ENCODE data around the gene PRKCH.

Gene PRKCH

GRCh38 chr14:61568572-61569011, 247.2 kb downstream of the PRKCH start:
- Mint-ChIP-seq H3K9me3 (peaks cover 4 to 6% of the 10 kb centered on the region in 2 donors), H3K4me1 (peaks cover 99% of the 10 kb centered on the region), H3K27ac (peak overlapping the region; percentile 99), H3K4me3 (peak overlapping the region; percentile 89), H3K27me3 (no peaks in the 10 kb centered on the region)
- DNase-seq: peak; percentile 58 to 77
- ATAC-seq: peak; percentile 60

GRCh38 chr14:61569308-61569707, 247.9 kb downstream of the PRKCH start:
- peaks cover 4 to 6% of the 10 kb centered on the region in 2 donors for H3K9me3 Mint-ChIP-seq
- peak in 1 of 2 donors; percentile 50 for DNase-seq
- no peaks in the 10 kb centered on the region for H3K27me3 Mint-ChIP-seq
- peak overlapping the region; percentile 89 for H3K4me3 Mint-ChIP-seq
- peak overlapping the region; percentile 99 for H3K27ac Mint-ChIP-seq
- peak; percentile 66 for ATAC-seq
- H3K4me1 Mint-ChIP-seq: peaks cover 99% of the 10 kb centered on the region

- H3K4me1 Mint-ChIP-seq: peaks cover 95% of the 10 kb centered on the region
- H3K27me3 Mint-ChIP-seq: no peaks in the 10 kb centered on the region
- peak overlapping the region; percentile 89 for H3K4me3 Mint-ChIP-seq
- peaks cover 4 to 6% of the 10 kb centered on the region in 2 donors for H3K9me3 Mint-ChIP-seq
- DNase-seq (peak; percentile 63 to 89), ATAC-seq (peak; percentile 89)
- H3K27ac Mint-ChIP-seq: peak overlapping the region; percentile 99
These were observed 248.6 kb downstream of the PRKCH start for GRCh38 chr14:61569812-61570548.

GRCh38 chr14:61570549-61571290, 249.3 kb downstream of the PRKCH start:
- Mint-ChIP-seq H3K27me3 (no peaks in the 10 kb centered on the region), H3K4me1 (peaks cover 88% of the 10 kb centered on the region), H3K27ac (peak overlapping the region; percentile 96 to 99), H3K9me3 (peaks cover 4 to 6% of the 10 kb centered on the region in 2 donors), H3K4me3 (peak overlapping the region; percentile 89)
- DNase-seq (no peak), ATAC-seq (no peak)

GRCh38 chr14:61571917-61572316, 250.5 kb downstream of the PRKCH start:
- Mint-ChIP-seq H3K9me3 (no peaks in the 10 kb centered on the region), H3K4me1 (peaks cover 77% of the 10 kb centered on the region), H3K27me3 (no peaks in the 10 kb centered on the region), H3K27ac (no peak overlapping the region), H3K4me3 (peak overlapping the region in 1 of 2 donors; percentile 89)
- no peak for ATAC-seq
- no peak for DNase-seq

GRCh38 chr14:61573321-61573720, 251.9 kb downstream of the PRKCH start:
- Mint-ChIP-seq H3K27me3 (no peaks in the 10 kb centered on the region), H3K4me3 (peak overlapping the region in 1 of 2 donors; percentile 89), H3K27ac (peak overlapping the region in 1 of 2 donors; percentile 46), H3K4me1 (peaks cover 70% of the 10 kb centered on the region), H3K9me3 (no peaks in the 10 kb centered on the region)
- ATAC-seq (no peak), DNase-seq (no peak)

GRCh38 chr14:61573748-61574513, 252.6 kb downstream of the PRKCH start:
- no peaks in the 10 kb centered on the region for H3K9me3 Mint-ChIP-seq
- peaks cover 68% of the 10 kb centered on the region for H3K4me1 Mint-ChIP-seq
- DNase-seq: no peak
- peak overlapping the region in 1 of 2 donors; percentile 46 for H3K27ac Mint-ChIP-seq
- H3K27me3 Mint-ChIP-seq: no peaks in the 10 kb centered on the region
- H3K4me3 Mint-ChIP-seq: peak overlapping the region in 1 of 2 donors; percentile 89
- no peak for ATAC-seq

GRCh38 chr14:61574514-61574807, 253.1 kb downstream of the PRKCH start:
- DNase-seq (no peak), ATAC-seq (no peak)
- H3K4me3 Mint-ChIP-seq: no peak overlapping the region
- no peaks in the 10 kb centered on the region for H3K9me3 Mint-ChIP-seq
- peaks cover 65% of the 10 kb centered on the region for H3K4me1 Mint-ChIP-seq
- no peak overlapping the region for H3K27ac Mint-ChIP-seq
- no peaks in the 10 kb centered on the region for H3K27me3 Mint-ChIP-seq

- Mint-ChIP-seq H3K4me1 (peaks cover 58% of the 10 kb centered on the region), H3K27me3 (no peaks in the 10 kb centered on the region), H3K4me3 (no peak overlapping the region), H3K9me3 (no peaks in the 10 kb centered on the region), H3K27ac (no peak overlapping the region)
- DNase-seq: no peak
- ATAC-seq: no peak
These were observed 253.7 kb downstream of the PRKCH start for GRCh38 chr14:61575126-61575525.

GRCh38 chr14:61575551-61576150, 254.3 kb downstream of the PRKCH start:
- Mint-ChIP-seq H3K4me1 (peaks cover 53% of the 10 kb centered on the region), H3K27me3 (no peaks in the 10 kb centered on the region), H3K4me3 (no peak overlapping the region), H3K27ac (no peak overlapping the region), H3K9me3 (no peaks in the 10 kb centered on the region)
- DNase-seq: no peak
- no peak for ATAC-seq

- DNase-seq (no peak), ATAC-seq (no peak)
- Mint-ChIP-seq H3K9me3 (peaks cover 4 to 8% of the 10 kb centered on the region in 2 donors), H3K4me1 (peaks cover 34% of the 10 kb centered on the region), H3K4me3 (no peak overlapping the region), H3K27ac (no peak overlapping the region), H3K27me3 (no peaks in the 10 kb centered on the region)
These were observed 256.1 kb downstream of the PRKCH start for GRCh38 chr14:61577506-61577931.

- peak overlapping the region; percentile 14 to 62 for H3K4me3 Mint-ChIP-seq
These were observed 257.4 kb downstream of the PRKCH start for GRCh38 chr14:61578745-61579144.

GRCh38 chr14:61581340-61581739, 260.0 kb downstream of the PRKCH start:
- no peak for DNase-seq
- Mint-ChIP-seq H3K9me3 (peaks cover 4 to 8% of the 10 kb centered on the region in 2 donors), H3K4me3 (no peak overlapping the region), H3K27ac (no peak overlapping the region), H3K4me1 (peaks cover 34% of the 10 kb centered on the region), H3K27me3 (no peaks in the 10 kb centered on the region)
- no peak for ATAC-seq

More at GRCh38 chr14:61578745-61579144, 257.4 kb downstream of the PRKCH start:
- peak; percentile 35 for ATAC-seq
- H3K4me1 Mint-ChIP-seq: peaks cover 22% of the 10 kb centered on the region
- no peaks in the 10 kb centered on the region for H3K27me3 Mint-ChIP-seq
- peaks cover 4 to 8% of the 10 kb centered on the region in 2 donors for H3K9me3 Mint-ChIP-seq
- no peak overlapping the region for H3K27ac Mint-ChIP-seq
- no peak for DNase-seq

GRCh38 chr14:61581955-61582615, 260.7 kb downstream of the PRKCH start:
- H3K9me3 Mint-ChIP-seq: peaks cover 4 to 8% of the 10 kb centered on the region in 2 donors
- H3K4me3 Mint-ChIP-seq: no peak overlapping the region
- no peaks in the 10 kb centered on the region for H3K27me3 Mint-ChIP-seq
- H3K27ac Mint-ChIP-seq: no peak overlapping the region
- H3K4me1 Mint-ChIP-seq: peaks cover 33% of the 10 kb centered on the region
- no peak for DNase-seq
- no peak for ATAC-seq

GRCh38 chr14:61582815-61583214, 261.4 kb downstream of the PRKCH start:
- Mint-ChIP-seq H3K27me3 (no peaks in the 10 kb centered on the region), H3K4me1 (peaks cover 34% of the 10 kb centered on the region), H3K27ac (no peak overlapping the region)

More at GRCh38 chr14:61582815-61583214, 261.4 kb downstream of the PRKCH start:
- Mint-ChIP-seq H3K9me3 (peaks cover 4 to 8% of the 10 kb centered on the region in 2 donors), H3K4me3 (no peak overlapping the region)
- ATAC-seq (no peak), DNase-seq (no peak)
